NCI-H345 treated with DMSO at 0.1 percent for 48 hours (cell line): ENCODE data around the gene THTPA.
A peak's percentile ranks its signal among the peaks of the same experiment; 100 is the strongest.

ENCODE experiments used
- DNase-seq: peaks from one replicate; lab custom pipeline; 2025; ENCODE audit not compliant: unreplicated experiment; lab: John Stamatoyannopoulos, UW

The THTPA gene

GRCh38 chr14:23555882-23556699, at the start of gene THTPA:
TSS of gene THTPA (plus strand) at chr14:23556271. CDS start at chr14:23556758, 487 bp downstream.
- peak; percentile 81 for DNase-seq

GRCh38 chr14:23512156-23512555, 43.9 kb upstream of the THTPA start:
- peak; percentile 13 for DNase-seq

GRCh38 chr14:23513005-23513817, 42.9 kb upstream of the THTPA start:
- no peak for DNase-seq

GRCh38 chr14:23513818-23514643, 42.0 kb upstream of the THTPA start:
- DNase-seq = no peak

- no peak for DNase-seq
Observed at GRCh38 chr14:23514644-23514957, 41.5 kb upstream of the THTPA start.

- no peak for DNase-seq
Observed at GRCh38 chr14:23517650-23518326, 38.3 kb upstream of the THTPA start.

- DNase-seq = no peak
Observed at GRCh38 chr14:23518709-23519108, 37.4 kb upstream of the THTPA start.

- no peak for DNase-seq
Observed at GRCh38 chr14:23520899-23521533, 35.1 kb upstream of the THTPA start.

- no peak for DNase-seq
Observed at GRCh38 chr14:23521785-23522640, 34.1 kb upstream of the THTPA start.

- no peak for DNase-seq
Observed at GRCh38 chr14:23522643-23523198, 33.4 kb upstream of the THTPA start.

- DNase-seq = no peak
Observed at GRCh38 chr14:23523229-23524016, 32.6 kb upstream of the THTPA start.

GRCh38 chr14:23524954-23525353, 31.1 kb upstream of the THTPA start:
- no peak for DNase-seq

- DNase-seq = no peak
Observed at GRCh38 chr14:23525611-23526010, 30.5 kb upstream of the THTPA start.

- DNase-seq = no peak
Observed at GRCh38 chr14:23528555-23528954, 27.5 kb upstream of the THTPA start.

- no peak for DNase-seq
Observed at GRCh38 chr14:23529016-23529415, 27.1 kb upstream of the THTPA start.

GRCh38 chr14:23530375-23531055, 25.6 kb upstream of the THTPA start:
- DNase-seq = no peak

GRCh38 chr14:23531391-23531790, 24.7 kb upstream of the THTPA start:
- DNase-seq = no peak

- no peak for DNase-seq
Observed at GRCh38 chr14:23532658-23533057, 23.4 kb upstream of the THTPA start.
